ENCODE data around the gene AVPR2. TPM values are rescaled to one million over a fixed set of nuclear protein-coding genes. Genes with fewer than 3 reads are reported as not detected.

Gene AVPR2
- total RNA-seq, 1 experiment from 2014 or later, result not detected

GRCh38 chrX:153887385-153887784, 17.1 kb upstream of the AVPR2 start:
- Mint-ChIP-seq H3K9me3 (ENCODE audit: unreplicated experiment) (no peaks in the 10 kb centered on the region), H3K36me3 (ENCODE audit: insufficient read depth, unreplicated experiment) (no peaks in the 10 kb centered on the region), H3K4me3 (ENCODE audit: unreplicated experiment) (no peak overlapping the region), H3K27me3 (ENCODE audit: insufficient read depth, unreplicated experiment) (no peaks in the 10 kb centered on the region), H3K27ac (ENCODE audit: unreplicated experiment) (no peak overlapping the region), H3K4me1 (ENCODE audit: low read depth, unreplicated experiment) (no peaks in the 10 kb centered on the region)
- ChIA-PET CTCF (no interaction called here), POLR2A (no interaction called here)
- Histone ChIP-seq H3K36me3 (ENCODE audit: control insufficient read depth, insufficient read depth, low read length) (no peaks in the 10 kb centered on the region), H3K27me3 (replicated peaks; ENCODE audit: control insufficient read depth, insufficient read depth, low read length) (no peaks in the 10 kb centered on the region), H3K4me1 (0 out of 2 replicates have a peak, but pooled peaks cover 5% of the 10 kb centered on the region), H3K4me3 (ENCODE audit: low read depth, low read length) (no peak overlapping the region), H3K9me3 (no peaks in the 10 kb centered on the region)
- no TSS peak for BruUV-seq (replicated peaks)
- intact Hi-C loops (cut with micrococcal nuclease; ENCODE audit: unreplicated experiment), result loop anchor here (10.0 kb wide), 1 partner anchor 73 kb away; no protein-coding TSS in a partner anchor
- TF ChIP-seq CTCF (IDR thresholded peaks at IDR 0.05; ENCODE audit: insufficient read depth in 1 of 2, low read depth in 1 of 2, low read length in 1 of 2, severe bottlenecking in 1 of 2, unreplicated experiment in 1 of 2), result no peak
- DNase-seq, result no peak

GRCh38 chrX:153888344-153888743, 16.1 kb upstream of the AVPR2 start:
- no peaks in the 10 kb centered on the region for H3K27me3 ChIP-seq (replicated peaks; ENCODE audit: control insufficient read depth, insufficient read depth, low read length)
- Mint-ChIP-seq H3K4me3 (ENCODE audit: unreplicated experiment) (no peak overlapping the region), H3K4me1 (ENCODE audit: low read depth, unreplicated experiment) (no peaks in the 10 kb centered on the region), H3K27ac (ENCODE audit: unreplicated experiment) (no peak overlapping the region), H3K36me3 (ENCODE audit: insufficient read depth, unreplicated experiment) (no peaks in the 10 kb centered on the region), H3K9me3 (ENCODE audit: unreplicated experiment) (no peaks in the 10 kb centered on the region), H3K27me3 (ENCODE audit: insufficient read depth, unreplicated experiment) (no peaks in the 10 kb centered on the region)
- no peak for DNase-seq
- no peak overlapping the region for H3K4me3 ChIP-seq (ENCODE audit: low read depth, low read length)
- CTCF ChIA-PET, result no interaction called here
- H3K36me3 ChIP-seq (ENCODE audit: control insufficient read depth, insufficient read depth, low read length), result no peaks in the 10 kb centered on the region
- no peaks in the 10 kb centered on the region for H3K4me1 ChIP-seq
- no TSS peak for BruUV-seq (replicated peaks)
- POLR2A ChIA-PET, result no interaction called here
- TF ChIP-seq CTCF (IDR thresholded peaks at IDR 0.05; ENCODE audit: insufficient read depth in 1 of 2, low read depth in 1 of 2, low read length in 1 of 2, severe bottlenecking in 1 of 2, unreplicated experiment in 1 of 2), result no peak
- intact Hi-C loops (cut with micrococcal nuclease; ENCODE audit: unreplicated experiment), result loop anchor here (10.0 kb wide), 1 partner anchor 74 kb away; no protein-coding TSS in a partner anchor
- H3K9me3 ChIP-seq, result no peaks in the 10 kb centered on the region

GRCh38 chrX:153889123-153889522, 15.3 kb upstream of the AVPR2 start:
- H3K9me3 ChIP-seq, result no peaks in the 10 kb centered on the region
- no peaks in the 10 kb centered on the region for H3K4me1 ChIP-seq
- Mint-ChIP-seq H3K9me3 (ENCODE audit: unreplicated experiment) (no peaks in the 10 kb centered on the region), H3K27ac (ENCODE audit: unreplicated experiment) (no peak overlapping the region), H3K36me3 (ENCODE audit: insufficient read depth, unreplicated experiment) (no peaks in the 10 kb centered on the region), H3K4me1 (ENCODE audit: low read depth, unreplicated experiment) (no peaks in the 10 kb centered on the region), H3K4me3 (ENCODE audit: unreplicated experiment) (no peak overlapping the region), H3K27me3 (ENCODE audit: insufficient read depth, unreplicated experiment) (no peaks in the 10 kb centered on the region)
- no peaks in the 10 kb centered on the region for H3K36me3 ChIP-seq (ENCODE audit: control insufficient read depth, insufficient read depth, low read length)
- H3K4me3 ChIP-seq (ENCODE audit: low read depth, low read length), result no peak overlapping the region
- DNase-seq, result no peak
- ChIA-PET POLR2A (no interaction called here), CTCF (no interaction called here)
- no peak for TF ChIP-seq CTCF (IDR thresholded peaks at IDR 0.05; ENCODE audit: insufficient read depth in 1 of 2, low read depth in 1 of 2, low read length in 1 of 2, severe bottlenecking in 1 of 2, unreplicated experiment in 1 of 2)
- intact Hi-C loops (cut with micrococcal nuclease; ENCODE audit: unreplicated experiment), result loop anchor here (10.0 kb wide), 1 partner anchor 74 kb away; no protein-coding TSS in a partner anchor
- H3K27me3 ChIP-seq (replicated peaks; ENCODE audit: control insufficient read depth, insufficient read depth, low read length), result no peaks in the 10 kb centered on the region
- BruUV-seq (replicated peaks), result no TSS peak

Measured in Caco-2 (cell line).